CD4-positive, alpha-beta T cell treated with Interleukin-15 for 1 hour (primary cell): ENCODE data around the gene NFAM1.

Source experiments
- DNase-seq: peaks from one replicate; pipeline ENCODE4 v3.0.0-alpha.2; 2020

The NFAM1 gene

DNA sequence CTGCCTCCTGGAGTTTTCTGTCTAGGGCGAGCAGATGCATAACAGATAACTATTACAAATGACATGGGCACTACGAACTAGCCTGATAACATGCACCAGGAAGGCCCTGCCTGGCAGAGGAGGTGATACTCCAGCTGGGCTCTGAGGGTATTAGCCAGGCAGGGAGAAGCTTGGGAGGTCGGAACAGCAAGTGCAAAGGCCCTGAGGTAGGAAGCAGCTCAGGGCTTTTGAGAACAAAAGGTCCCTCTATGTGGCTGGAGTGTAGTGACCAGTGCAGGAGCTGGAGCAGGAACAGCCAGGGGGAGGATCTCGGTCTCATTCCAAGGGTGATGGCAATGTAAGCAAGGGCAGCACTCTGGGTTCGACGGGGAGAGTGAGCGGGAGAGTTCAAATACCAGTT lies 100.1 kb downstream of the NFAM1 start:
- DNase-seq, result no peak

DNA sequence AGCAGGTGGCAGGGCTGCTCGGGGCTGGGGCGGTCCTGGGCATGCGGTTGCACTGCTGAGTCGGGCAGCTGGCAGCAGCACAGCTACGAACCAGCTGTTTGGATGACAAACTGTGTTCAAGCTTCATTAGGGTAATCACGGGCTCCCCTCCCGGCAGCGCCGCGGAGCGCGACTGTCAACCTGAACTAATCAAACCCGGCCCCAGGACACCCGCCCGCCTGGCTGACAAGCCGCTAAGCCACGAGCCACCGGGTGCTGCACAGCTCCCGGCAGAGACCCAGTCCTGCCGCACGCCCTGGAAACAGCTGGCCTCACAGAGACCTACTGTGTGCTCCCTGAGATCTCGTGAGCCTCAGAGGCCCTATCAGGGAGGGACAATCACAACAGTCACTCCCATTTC lies 101.2 kb downstream of the NFAM1 start:
- no peak for DNase-seq
